HEK293T (cell line): ENCODE results near the gene KREMEN1.

Source experiments
- BHLHE40 ChIP-seq: fragments of 450-650 bp; IDR thresholded peaks from 2 replicates; pipeline ENCODE4 v1.6.1; 2016; ENCODE audit warnings: mild to moderate bottlenecking, moderate library complexity, borderline replicate concordance
- ELF4 ChIP-seq: fragments of 450-650 bp; IDR thresholded peaks from 2 replicates; pipeline ENCODE4 v1.6.1; 2017; ENCODE audit warnings: antibody characterized with exemption
- FOXK2 ChIP-seq: fragments of 450-650 bp; IDR thresholded peaks from 2 replicates; pipeline ENCODE4 v1.6.1; 2016; ENCODE audit warnings: mild to moderate bottlenecking
- FOXM1 ChIP-seq: fragments of 450-650 bp; IDR thresholded peaks from 2 replicates; pipeline ENCODE4 v1.6.1; 2017; ENCODE audit warnings: mild to moderate bottlenecking, borderline replicate concordance
- L3MBTL2 ChIP-seq: fragments of 450-650 bp; conservative IDR thresholded peaks from 2 replicates; pipeline ENCODE4 v1.6.1; 2016; ENCODE audit warnings: mild to moderate bottlenecking
- LEF1 ChIP-seq: fragments of 450-650 bp; IDR thresholded peaks from 2 replicates; pipeline ENCODE4 v1.6.1; 2017; ENCODE audit warnings: mild to moderate bottlenecking, borderline replicate concordance
- SP1 ChIP-seq: fragments of 450-650 bp; IDR thresholded peaks from 2 replicates; pipeline ENCODE4 v1.6.1; 2017
- ZNF384 ChIP-seq: fragments of 450-650 bp; IDR thresholded peaks from 2 replicates; pipeline ENCODE4 v1.6.1; 2016

- TF ChIP-seq LEF1, result no peak
- TF ChIP-seq ELF4, result no peak
- TF ChIP-seq FOXM1, result no peak
- TF ChIP-seq BHLHE40, result no peak
- no peak for TF ChIP-seq SP1
- no peak for TF ChIP-seq ZNF384
- no peak for TF ChIP-seq FOXK2
- no peak for TF ChIP-seq L3MBTL2
Observed at GRCh38 chr22:29092243-29092642, 19.4 kb downstream of the KREMEN1 start.
